Breast epithelium (tissue), 3 donors: ENCODE measurements around the gene AGFG1.

Experiments
- POLR2A ChIP-seq: fragments of 450-650 bp; IDR thresholded peaks from one replicate; pipeline ENCODE4 v1.6.1; 2016; ENCODE audit warnings: antibody characterized with exemption, mild to moderate bottlenecking, moderate library complexity
- POLR2AphosphoS5 ChIP-seq, 3 donors: sonication (generic); formaldehyde crosslinking; IDR thresholded peaks; one replicate each; pipeline ENCODE4 v1.6.1; 2017; ENCODE audit warnings: antibody characterized with exemption in 3 of 3
- TF ChIP-seq, protein P1 (sequence below), 3 donors: fragments of 450-650 bp; IDR thresholded peaks; one replicate each; pipeline ENCODE4 v1.5.1; 2016 to 2017; ENCODE audit warnings: antibody characterized with exemption in 3 of 3, mild to moderate bottlenecking in 3 of 3, moderate library complexity in 3 of 3

DNA sequence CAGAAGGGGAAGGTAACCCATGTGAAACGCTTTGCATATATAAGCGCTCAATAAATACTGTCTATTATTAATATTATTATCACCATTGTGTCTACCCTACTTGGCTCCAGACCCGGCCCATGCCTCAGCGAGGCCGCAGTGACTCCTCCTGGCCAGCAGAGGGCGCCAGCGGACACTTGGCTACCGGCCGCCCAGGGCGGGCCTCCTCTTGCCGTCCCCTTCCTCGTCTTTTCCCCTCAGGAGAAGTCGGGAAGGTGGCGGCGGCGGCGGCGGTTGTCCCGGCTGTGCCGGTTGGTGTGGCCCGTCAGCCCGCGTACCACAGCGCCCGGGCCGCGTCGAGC, at the start of gene AGFG1:
- TF ChIP-seq, protein P1, sequence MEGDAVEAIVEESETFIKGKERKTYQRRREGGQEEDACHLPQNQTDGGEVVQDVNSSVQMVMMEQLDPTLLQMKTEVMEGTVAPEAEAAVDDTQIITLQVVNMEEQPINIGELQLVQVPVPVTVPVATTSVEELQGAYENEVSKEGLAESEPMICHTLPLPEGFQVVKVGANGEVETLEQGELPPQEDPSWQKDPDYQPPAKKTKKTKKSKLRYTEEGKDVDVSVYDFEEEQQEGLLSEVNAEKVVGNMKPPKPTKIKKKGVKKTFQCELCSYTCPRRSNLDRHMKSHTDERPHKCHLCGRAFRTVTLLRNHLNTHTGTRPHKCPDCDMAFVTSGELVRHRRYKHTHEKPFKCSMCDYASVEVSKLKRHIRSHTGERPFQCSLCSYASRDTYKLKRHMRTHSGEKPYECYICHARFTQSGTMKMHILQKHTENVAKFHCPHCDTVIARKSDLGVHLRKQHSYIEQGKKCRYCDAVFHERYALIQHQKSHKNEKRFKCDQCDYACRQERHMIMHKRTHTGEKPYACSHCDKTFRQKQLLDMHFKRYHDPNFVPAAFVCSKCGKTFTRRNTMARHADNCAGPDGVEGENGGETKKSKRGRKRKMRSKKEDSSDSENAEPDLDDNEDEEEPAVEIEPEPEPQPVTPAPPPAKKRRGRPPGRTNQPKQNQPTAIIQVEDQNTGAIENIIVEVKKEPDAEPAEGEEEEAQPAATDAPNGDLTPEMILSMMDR (IDR thresholded peaks at IDR 0.05) = peak; percentile 90 to 96 (median 94)
- TF ChIP-seq POLR2A (no peak), POLR2AphosphoS5 (IDR thresholded peaks at IDR 0.05) (peak; percentile 38 to 75 (median 46))
